ENCODE results near the gene CD83.
A peak's percentile ranks its signal among the peaks of the same experiment; 100 is the strongest.

Gene CD83

GRCh38 chr6:14126191-14126590 is 8.6 kb downstream of the CD83 start:
- DNase-seq (ENCODE audit: low read depth), result no peak

- DNase-seq (ENCODE audit: low read depth), result no peak
Observed at GRCh38 chr6:14127611-14128010, 10.0 kb downstream of the CD83 start.

GRCh38 chr6:14128012-14128411 is 10.4 kb downstream of the CD83 start:
- DNase-seq (ENCODE audit: low read depth), result no peak

- no peak for DNase-seq (ENCODE audit: low read depth)
Observed at GRCh38 chr6:14128746-14129145, 11.2 kb downstream of the CD83 start.

- DNase-seq (ENCODE audit: low read depth), result no peak
Observed at GRCh38 chr6:14129575-14129974, 12.0 kb downstream of the CD83 start.

- DNase-seq (ENCODE audit: low read depth), result no peak
Observed at GRCh38 chr6:14130435-14131075, 13.0 kb downstream of the CD83 start.

GRCh38 chr6:14131579-14131978 is 14.0 kb downstream of the CD83 start:
- DNase-seq (ENCODE audit: low read depth), result no peak

- no peak for DNase-seq (ENCODE audit: low read depth)
Observed at GRCh38 chr6:14132244-14132920, 14.8 kb downstream of the CD83 start.

GRCh38 chr6:14132921-14133275 is 15.3 kb downstream of the CD83 start:
- DNase-seq (ENCODE audit: low read depth), result no peak

GRCh38 chr6:14134211-14134910 is 16.8 kb downstream of the CD83 start:
- no peak for DNase-seq (ENCODE audit: low read depth)

- DNase-seq (ENCODE audit: low read depth), result no peak
Observed at GRCh38 chr6:14135893-14136539, 18.4 kb downstream of the CD83 start.

GRCh38 chr6:14138701-14139215 is 21.2 kb downstream of the CD83 start:
- DNase-seq (ENCODE audit: low read depth), result no peak

GRCh38 chr6:14141351-14142062 is 23.9 kb downstream of the CD83 start:
- no peak for DNase-seq (ENCODE audit: low read depth)

- no peak for DNase-seq (ENCODE audit: low read depth)
Observed at GRCh38 chr6:14142063-14142450, 24.5 kb downstream of the CD83 start.

GRCh38 chr6:14142511-14143223 is 25.1 kb downstream of the CD83 start:
- no peak for DNase-seq (ENCODE audit: low read depth)

GRCh38 chr6:14143305-14143704 is 25.7 kb downstream of the CD83 start:
- no peak for DNase-seq (ENCODE audit: low read depth)

GRCh38 chr6:14144678-14145113 is 27.1 kb downstream of the CD83 start:
- peak; percentile 57 for DNase-seq (ENCODE audit: low read depth)

- DNase-seq (ENCODE audit: low read depth), result no peak
Observed at GRCh38 chr6:14146506-14147096, 29.0 kb downstream of the CD83 start.

- DNase-seq (ENCODE audit: low read depth), result no peak
Observed at GRCh38 chr6:14147891-14148290, 30.3 kb downstream of the CD83 start.

- DNase-seq (ENCODE audit: low read depth), result no peak
Observed at GRCh38 chr6:14148471-14148870, 30.9 kb downstream of the CD83 start.

Measured in stimulated activated CD8-positive, alpha-beta memory T cell treated with anti-CD3 and anti-CD28 coated beads, Interleukin-15, amount 100 ng/mL, for 1 hour (primary cell).